ENCODE data around the gene ADAMTS6. TPM values are rescaled to one million over a fixed set of nuclear protein-coding genes. Genes with fewer than 3 reads are reported as not detected.

Gene ADAMTS6
- total and polyA plus RNA-seq, 2 experiments from 2014 or later = 3.4 to 21.0 TPM

DNA sequence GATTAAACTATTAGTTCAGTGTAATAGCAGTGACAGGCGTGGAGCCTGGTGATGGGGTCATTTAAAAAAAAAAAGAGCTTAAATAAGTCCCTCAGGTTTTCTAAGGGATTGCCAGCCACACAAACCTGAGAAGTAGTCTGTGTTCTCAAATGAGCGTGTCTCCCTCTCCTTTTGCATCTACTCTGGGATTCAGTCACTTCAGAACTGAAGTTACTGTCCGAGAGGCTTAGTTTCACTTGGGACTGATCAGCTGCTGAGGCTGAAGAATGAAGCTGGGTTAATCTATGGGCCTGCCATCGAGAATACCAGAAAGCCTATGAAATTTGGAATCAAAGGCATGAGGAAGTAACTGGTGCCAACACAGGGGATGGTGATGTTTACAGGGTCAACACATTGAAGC is 310.1 kb downstream of the ADAMTS6 start:
- Histone ChIP-seq H3K27me3 (no peaks in the 10 kb centered on the region), H3K27ac (no peak overlapping the region), H3K36me3 (replicated peaks; ENCODE audit: insufficient read depth, low read depth) (no peaks in the 10 kb centered on the region), H3K9me3 (ENCODE audit: low read depth) (no peaks in the 10 kb centered on the region), H3K9me2 (replicated peaks; ENCODE audit: insufficient read depth) (no peaks in the 10 kb centered on the region), H3K4me1 (ENCODE audit: insufficient read depth) (no peaks in the 10 kb centered on the region), H3K4me2 (no peak overlapping the region), H3K79me2 (no peaks in the 10 kb centered on the region), H4K20me1 (ENCODE audit: insufficient read depth, poor library complexity, severe bottlenecking) (no peaks in the 10 kb centered on the region), H3K4me3 (no peak overlapping the region), H2AFZ (no peak overlapping the region)
- WGBS (ENCODE audit: low lambda C conversion rate, missing lambda C conversion rate) = 88% methylated on average over 4 of the region's 4 CpGs
- no peak for TF ChIP-seq EZH2phosphoT487 (IDR thresholded peaks at IDR 0.05; ENCODE audit: low read depth, severe bottlenecking, unreplicated experiment)
- TF ChIP-seq, protein P1, sequence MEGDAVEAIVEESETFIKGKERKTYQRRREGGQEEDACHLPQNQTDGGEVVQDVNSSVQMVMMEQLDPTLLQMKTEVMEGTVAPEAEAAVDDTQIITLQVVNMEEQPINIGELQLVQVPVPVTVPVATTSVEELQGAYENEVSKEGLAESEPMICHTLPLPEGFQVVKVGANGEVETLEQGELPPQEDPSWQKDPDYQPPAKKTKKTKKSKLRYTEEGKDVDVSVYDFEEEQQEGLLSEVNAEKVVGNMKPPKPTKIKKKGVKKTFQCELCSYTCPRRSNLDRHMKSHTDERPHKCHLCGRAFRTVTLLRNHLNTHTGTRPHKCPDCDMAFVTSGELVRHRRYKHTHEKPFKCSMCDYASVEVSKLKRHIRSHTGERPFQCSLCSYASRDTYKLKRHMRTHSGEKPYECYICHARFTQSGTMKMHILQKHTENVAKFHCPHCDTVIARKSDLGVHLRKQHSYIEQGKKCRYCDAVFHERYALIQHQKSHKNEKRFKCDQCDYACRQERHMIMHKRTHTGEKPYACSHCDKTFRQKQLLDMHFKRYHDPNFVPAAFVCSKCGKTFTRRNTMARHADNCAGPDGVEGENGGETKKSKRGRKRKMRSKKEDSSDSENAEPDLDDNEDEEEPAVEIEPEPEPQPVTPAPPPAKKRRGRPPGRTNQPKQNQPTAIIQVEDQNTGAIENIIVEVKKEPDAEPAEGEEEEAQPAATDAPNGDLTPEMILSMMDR (IDR thresholded peaks at IDR 0.05; ENCODE audit: poor library complexity) = no peak
- no peak for TF ChIP-seq EZH2 (IDR thresholded peaks at IDR 0.05; ENCODE audit: borderline replicate concordance)
- DNase-seq (ENCODE audit: low spot score) = no peak

DNA sequence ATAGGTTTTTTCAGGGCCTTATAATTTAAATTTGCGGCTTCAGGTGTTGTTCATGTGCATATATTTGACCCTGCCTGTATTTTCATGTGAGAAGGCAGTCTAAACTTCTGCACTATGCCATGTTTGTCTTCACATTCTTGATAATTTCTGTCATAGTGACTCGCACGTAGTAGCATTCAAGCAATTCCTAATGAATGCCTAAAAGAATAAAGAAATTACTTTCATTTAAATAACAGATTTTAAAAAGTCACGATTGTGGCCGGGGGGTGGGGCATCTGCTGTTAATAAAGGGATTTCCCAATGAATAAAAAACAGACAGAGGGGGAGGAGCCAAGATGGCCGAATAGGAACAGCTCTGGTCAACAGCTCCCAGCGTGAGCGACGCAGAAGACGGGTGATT is 318.0 kb downstream of the ADAMTS6 start:
- no peak overlapping the region for H2AFZ ChIP-seq
- TF ChIP-seq EZH2 (IDR thresholded peaks at IDR 0.05; ENCODE audit: borderline replicate concordance) (no peak), EZH2phosphoT487 (IDR thresholded peaks at IDR 0.05; ENCODE audit: low read depth, severe bottlenecking, unreplicated experiment) (no peak)
- TF ChIP-seq, protein P1 (IDR thresholded peaks at IDR 0.05; ENCODE audit: poor library complexity) = no peak
- WGBS (ENCODE audit: low lambda C conversion rate, missing lambda C conversion rate) = 97% methylated on average over 10 of the region's 10 CpGs
- H3K27me3 ChIP-seq = no peaks in the 10 kb centered on the region
- H3K9me2 ChIP-seq (replicated peaks; ENCODE audit: insufficient read depth) = no peaks in the 10 kb centered on the region
- no peaks in the 10 kb centered on the region for H4K20me1 ChIP-seq (ENCODE audit: insufficient read depth, poor library complexity, severe bottlenecking)
- peaks cover 4% of the 10 kb centered on the region for H3K9me3 ChIP-seq (ENCODE audit: low read depth)
- H3K27ac ChIP-seq = no peak overlapping the region
- H3K36me3 ChIP-seq (replicated peaks; ENCODE audit: insufficient read depth, low read depth) = no peaks in the 10 kb centered on the region
- no peak for DNase-seq (ENCODE audit: low spot score)
- no peak overlapping the region for H3K4me2 ChIP-seq
- no peak overlapping the region for H3K4me3 ChIP-seq
- no peaks in the 10 kb centered on the region for H3K79me2 ChIP-seq
- H3K4me1 ChIP-seq (ENCODE audit: insufficient read depth) = no peaks in the 10 kb centered on the region

DNA sequence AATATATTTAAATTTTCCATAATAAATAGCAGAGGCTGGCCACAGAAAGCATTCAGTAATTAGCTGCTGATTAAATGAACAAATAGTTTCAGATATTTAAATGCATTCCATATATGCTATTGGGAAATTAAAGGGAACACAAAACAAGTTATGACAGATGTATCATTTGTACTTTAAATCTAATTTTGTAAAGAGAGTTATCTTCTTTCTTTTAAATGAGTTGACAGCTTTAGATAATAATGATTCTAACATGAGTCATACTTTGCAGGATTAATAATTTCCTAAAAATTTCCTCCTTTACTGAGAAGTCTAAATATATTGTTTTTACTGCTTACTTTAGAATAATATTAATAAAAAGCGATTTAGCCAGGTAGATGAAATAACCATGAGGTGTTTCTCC is 320.1 kb downstream of the ADAMTS6 start:
- no peak for DNase-seq (ENCODE audit: low spot score)
- Histone ChIP-seq H2AFZ (no peak overlapping the region), H3K27me3 (no peaks in the 10 kb centered on the region), H3K4me3 (no peak overlapping the region), H3K9me3 (ENCODE audit: low read depth) (peaks cover 4% of the 10 kb centered on the region), H4K20me1 (ENCODE audit: insufficient read depth, poor library complexity, severe bottlenecking) (no peaks in the 10 kb centered on the region), H3K27ac (no peak overlapping the region), H3K79me2 (no peaks in the 10 kb centered on the region), H3K9me2 (replicated peaks; ENCODE audit: insufficient read depth) (no peaks in the 10 kb centered on the region), H3K4me2 (no peak overlapping the region), H3K4me1 (ENCODE audit: insufficient read depth) (no peaks in the 10 kb centered on the region), H3K36me3 (replicated peaks; ENCODE audit: insufficient read depth, low read depth) (no peaks in the 10 kb centered on the region)
- 93% methylated on average over 1 of the region's 1 CpG for WGBS (ENCODE audit: low lambda C conversion rate, missing lambda C conversion rate)
- TF ChIP-seq EZH2phosphoT487 (IDR thresholded peaks at IDR 0.05; ENCODE audit: low read depth, severe bottlenecking, unreplicated experiment) (no peak), EZH2 (IDR thresholded peaks at IDR 0.05; ENCODE audit: borderline replicate concordance) (no peak)
- TF ChIP-seq, protein P1 (IDR thresholded peaks at IDR 0.05; ENCODE audit: poor library complexity) = no peak

Measured in hepatocyte (in vitro differentiated cells).